ENCODE measurements around the gene OVCA2. TPM values are rescaled to one million over a fixed set of nuclear protein-coding genes. Genes with fewer than 3 reads are reported as not detected.

OVCA2 gene
- total RNA-seq, 1 donor from 2014 or later: 25.6 TPM

DNA sequence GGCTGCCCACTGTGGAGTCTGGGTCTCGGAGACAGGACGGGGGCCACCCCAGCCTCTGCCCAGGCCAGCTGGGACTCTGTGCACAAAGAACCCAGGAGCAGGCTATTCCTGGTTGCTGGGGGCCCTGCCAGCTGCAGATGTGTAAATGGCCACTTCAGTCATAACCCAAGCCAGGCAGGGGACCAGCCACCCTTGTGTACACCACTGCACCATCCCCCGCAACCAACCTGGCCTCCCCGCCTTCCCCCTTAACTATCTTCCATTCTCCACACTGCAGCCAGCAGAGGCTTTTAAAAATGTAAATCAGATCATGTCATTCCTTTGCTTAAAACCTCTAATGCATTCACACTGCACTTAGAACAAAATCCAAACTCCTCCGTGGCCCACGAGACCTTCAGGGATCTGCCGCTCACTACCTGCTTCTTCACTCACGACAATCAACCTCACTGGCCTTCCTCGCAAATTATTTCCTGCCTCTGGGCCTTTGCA lies 45.0 kb upstream of the OVCA2 start:
- DNase-seq (ENCODE audit: low read depth, low spot score): no peak
- Mint-ChIP-seq H3K9me3 (no peaks in the 10 kb centered on the region), H3K27ac (ENCODE audit: unreplicated experiment) (no peak overlapping the region), H3K36me3 (ENCODE audit: low read depth) (no peaks in the 10 kb centered on the region), H3K4me1 (peaks cover 40% of the 10 kb centered on the region), H3K4me3 (peak overlapping the region; percentile 61), H3K27me3 (ENCODE audit: low read depth) (peaks cover 8% of the 10 kb centered on the region)
- TF ChIP-seq, protein P1, sequence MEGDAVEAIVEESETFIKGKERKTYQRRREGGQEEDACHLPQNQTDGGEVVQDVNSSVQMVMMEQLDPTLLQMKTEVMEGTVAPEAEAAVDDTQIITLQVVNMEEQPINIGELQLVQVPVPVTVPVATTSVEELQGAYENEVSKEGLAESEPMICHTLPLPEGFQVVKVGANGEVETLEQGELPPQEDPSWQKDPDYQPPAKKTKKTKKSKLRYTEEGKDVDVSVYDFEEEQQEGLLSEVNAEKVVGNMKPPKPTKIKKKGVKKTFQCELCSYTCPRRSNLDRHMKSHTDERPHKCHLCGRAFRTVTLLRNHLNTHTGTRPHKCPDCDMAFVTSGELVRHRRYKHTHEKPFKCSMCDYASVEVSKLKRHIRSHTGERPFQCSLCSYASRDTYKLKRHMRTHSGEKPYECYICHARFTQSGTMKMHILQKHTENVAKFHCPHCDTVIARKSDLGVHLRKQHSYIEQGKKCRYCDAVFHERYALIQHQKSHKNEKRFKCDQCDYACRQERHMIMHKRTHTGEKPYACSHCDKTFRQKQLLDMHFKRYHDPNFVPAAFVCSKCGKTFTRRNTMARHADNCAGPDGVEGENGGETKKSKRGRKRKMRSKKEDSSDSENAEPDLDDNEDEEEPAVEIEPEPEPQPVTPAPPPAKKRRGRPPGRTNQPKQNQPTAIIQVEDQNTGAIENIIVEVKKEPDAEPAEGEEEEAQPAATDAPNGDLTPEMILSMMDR (conservative IDR thresholded peaks at IDR 0.05): no peak

DNA sequence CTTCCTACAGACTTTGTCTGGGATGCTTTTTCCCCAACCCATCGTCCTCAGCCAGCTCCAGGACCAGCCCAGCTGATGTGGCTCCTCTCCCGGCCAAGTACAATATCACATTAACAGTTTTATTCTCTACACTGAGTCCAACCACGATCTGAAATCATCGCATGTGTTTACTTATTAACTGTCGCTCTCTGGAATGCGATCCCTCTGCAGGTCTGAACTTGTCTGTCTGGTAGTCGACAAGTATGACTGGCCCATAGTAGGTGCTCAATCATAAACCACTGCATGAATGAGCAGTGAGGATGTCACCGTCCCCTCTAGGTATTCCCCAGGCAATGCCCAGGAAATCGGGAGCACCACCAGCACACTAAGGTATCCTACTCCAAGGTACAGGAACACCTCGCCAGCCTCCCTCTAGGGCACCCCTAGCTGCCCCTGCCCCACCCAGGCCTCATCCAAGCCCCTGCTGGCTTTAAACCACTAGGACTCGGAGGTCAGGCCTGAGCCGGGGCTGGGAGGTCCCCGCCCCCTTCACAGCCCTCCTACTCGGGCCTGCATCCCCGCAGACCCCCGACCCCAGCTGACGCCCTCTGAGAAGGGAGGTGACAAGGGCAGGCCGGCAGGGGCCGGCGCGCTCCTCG lies 44.4 kb upstream of the OVCA2 start:
- Mint-ChIP-seq H3K4me3 (peak overlapping the region; percentile 61), H3K27ac (ENCODE audit: unreplicated experiment) (no peak overlapping the region), H3K27me3 (ENCODE audit: low read depth) (peaks cover 8% of the 10 kb centered on the region), H3K4me1 (peaks cover 40% of the 10 kb centered on the region), H3K36me3 (ENCODE audit: low read depth) (no peaks in the 10 kb centered on the region), H3K9me3 (no peaks in the 10 kb centered on the region)
- peak; percentile 43 for DNase-seq (ENCODE audit: low read depth, low spot score)
- TF ChIP-seq, protein P1 (conservative IDR thresholded peaks at IDR 0.05): no peak

- Mint-ChIP-seq H3K27me3 (ENCODE audit: low read depth) (peaks cover 8% of the 10 kb centered on the region), H3K4me1 (peaks cover 47% of the 10 kb centered on the region), H3K36me3 (ENCODE audit: low read depth) (no peaks in the 10 kb centered on the region), H3K4me3 (no peak overlapping the region), H3K9me3 (no peaks in the 10 kb centered on the region), H3K27ac (ENCODE audit: unreplicated experiment) (no peak overlapping the region)
- TF ChIP-seq, protein P1 (conservative IDR thresholded peaks at IDR 0.05): no peak
- peak; percentile 22 for DNase-seq (ENCODE audit: low read depth, low spot score)
Measured at GRCh38 chr17:1997927-1998742, 43.7 kb upstream of the OVCA2 start.

- H3K4me3 Mint-ChIP-seq: peak overlapping the region; percentile 91
- H3K36me3 Mint-ChIP-seq (ENCODE audit: low read depth): no peaks in the 10 kb centered on the region
- H3K9me3 Mint-ChIP-seq: no peaks in the 10 kb centered on the region
- H3K4me1 Mint-ChIP-seq: peaks cover 54% of the 10 kb centered on the region
- peak overlapping the region; percentile 95 for H3K27ac Mint-ChIP-seq (ENCODE audit: unreplicated experiment)
- peak; percentile 50 for DNase-seq (ENCODE audit: low read depth, low spot score)
- peaks cover 8% of the 10 kb centered on the region for H3K27me3 Mint-ChIP-seq (ENCODE audit: low read depth)
- TF ChIP-seq, protein P1 (conservative IDR thresholded peaks at IDR 0.05): no peak
Measured at GRCh38 chr17:1999557-2000251, 42.1 kb upstream of the OVCA2 start.

DNA sequence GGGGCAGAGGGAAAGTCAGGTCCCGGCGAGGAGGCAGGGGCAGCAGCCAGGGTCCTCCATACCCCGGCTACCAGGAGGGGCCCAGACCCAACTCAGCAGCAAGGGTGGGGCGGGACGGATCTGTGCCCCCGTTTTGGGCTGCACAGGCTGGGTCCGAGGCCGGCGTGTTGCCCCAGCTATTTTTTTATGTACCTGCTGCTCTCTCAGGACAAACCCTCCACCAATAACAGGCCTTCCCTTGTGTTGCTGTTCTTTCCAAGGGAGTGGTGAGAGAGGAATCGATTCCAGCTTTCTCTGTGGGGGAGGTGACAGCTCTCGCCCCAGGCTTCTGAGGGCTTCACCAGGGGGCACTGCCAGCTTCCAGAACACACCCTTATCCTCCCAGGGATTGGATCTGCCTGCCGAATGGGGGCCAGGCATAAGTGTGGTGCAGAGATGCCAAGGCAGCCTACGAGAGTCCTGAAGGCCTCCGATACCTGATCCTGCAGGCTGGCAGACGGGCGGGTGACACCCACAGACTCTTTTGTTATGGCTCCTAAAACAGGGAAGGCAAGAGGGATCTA lies 39.0 kb upstream of the OVCA2 start:
- no peak for DNase-seq (ENCODE audit: low read depth, low spot score)
- Mint-ChIP-seq H3K27me3 (ENCODE audit: low read depth) (peaks cover 4% of the 10 kb centered on the region), H3K4me3 (no peak overlapping the region), H3K9me3 (no peaks in the 10 kb centered on the region), H3K27ac (ENCODE audit: unreplicated experiment) (no peak overlapping the region), H3K36me3 (ENCODE audit: low read depth) (no peaks in the 10 kb centered on the region), H3K4me1 (peaks cover 31% of the 10 kb centered on the region)
- TF ChIP-seq, protein P1 (conservative IDR thresholded peaks at IDR 0.05): no peak
